ENCODE results near the gene TMEM51. TPM values are rescaled to one million over a fixed set of nuclear protein-coding genes. Genes with fewer than 3 reads are reported as not detected.

TMEM51 gene
- total and polyA plus RNA-seq, 4 donors: 1.3 to 8.8 (median 4.6) TPM

- no peak overlapping the region for H3K4me3 ChIP-seq (ENCODE audit: low read length in 2 of 2)
- H3K27me3 ChIP-seq (ENCODE audit: control insufficient read depth in 1 of 2, insufficient read depth in 2 of 2, low read length in 1 of 2): peaks cover 0 to 3% of the 10 kb centered on the region in 2 donors
- no peak for ATAC-seq (ENCODE audit: low FRiP score)
- intact Hi-C loops (cut with DNase I): no loop called here
- no peaks in the 10 kb centered on the region for H3K9me3 ChIP-seq (ENCODE audit: control insufficient read depth, low read length)
- no peaks in the 10 kb centered on the region for H3K36me3 ChIP-seq (ENCODE audit: control insufficient read depth in 1 of 2, insufficient read depth in 2 of 2, low read length in 1 of 2)
- DNase-seq: no peak
- no peak overlapping the region for H3K27ac ChIP-seq (ENCODE audit: low read depth in 1 of 2, low read length in 2 of 2)
- H3K4me1 ChIP-seq (ENCODE audit: control insufficient read depth in 1 of 2, insufficient read depth in 2 of 2, low read length in 2 of 2): no peaks in the 10 kb centered on the region
- WGBS, 2 donors: 94 to 98% methylated on average over 2 of the region's 2 CpGs
Observed at GRCh38 chr1:15262003-15262377, 108.4 kb downstream of the TMEM51 start.

- DNase-seq: no peak
- ATAC-seq (ENCODE audit: low FRiP score): no peak
- Histone ChIP-seq H3K36me3 (ENCODE audit: control insufficient read depth in 1 of 2, insufficient read depth in 2 of 2, low read length in 1 of 2) (no peaks in the 10 kb centered on the region), H3K4me3 (ENCODE audit: low read length in 2 of 2) (no peak overlapping the region), H3K27ac (ENCODE audit: low read depth in 1 of 2, low read length in 2 of 2) (no peak overlapping the region), H3K27me3 (ENCODE audit: control insufficient read depth in 1 of 2, insufficient read depth in 2 of 2, low read length in 1 of 2) (peaks cover 0 to 3% of the 10 kb centered on the region in 2 donors), H3K4me1 (ENCODE audit: control insufficient read depth in 1 of 2, insufficient read depth in 2 of 2, low read length in 2 of 2) (no peaks in the 10 kb centered on the region), H3K9me3 (ENCODE audit: control insufficient read depth, low read length) (no peaks in the 10 kb centered on the region)
- intact Hi-C loops (cut with DNase I): no loop called here
- 87 to 91% methylated on average over 5 of the region's 5 CpGs for WGBS, 2 donors
Observed at GRCh38 chr1:15262706-15263105, 109.2 kb downstream of the TMEM51 start.

- WGBS, 2 donors: 83 to 84% methylated on average over 2 of the region's 2 CpGs
- ATAC-seq (ENCODE audit: low FRiP score): no peak
- intact Hi-C loops (cut with DNase I): no loop called here
Observed at GRCh38 chr1:15264769-15265168, 111.2 kb downstream of the TMEM51 start.

More at GRCh38 chr1:15264769-15265168, 111.2 kb downstream of the TMEM51 start:
- Histone ChIP-seq H3K36me3 (ENCODE audit: control insufficient read depth in 1 of 2, insufficient read depth in 2 of 2, low read length in 1 of 2) (no peaks in the 10 kb centered on the region), H3K4me1 (ENCODE audit: control insufficient read depth in 1 of 2, insufficient read depth in 2 of 2, low read length in 2 of 2) (no peaks in the 10 kb centered on the region), H3K9me3 (ENCODE audit: control insufficient read depth, low read length) (no peaks in the 10 kb centered on the region), H3K27me3 (ENCODE audit: control insufficient read depth in 1 of 2, insufficient read depth in 2 of 2, low read length in 1 of 2) (peaks cover 0 to 3% of the 10 kb centered on the region in 2 donors), H3K4me3 (ENCODE audit: low read length in 2 of 2) (no peak overlapping the region), H3K27ac (ENCODE audit: low read depth in 1 of 2, low read length in 2 of 2) (no peak overlapping the region)
- no peak for DNase-seq

Other genes with a start within 250 kb of the TMEM51 start
- 1 to 10 TPM in 1 of 2 donors, under 1 TPM in 1; 0.32 to 2.7 TPM for gene FHAD1, start 93.5 kb downstream of the TMEM51 start, total RNA-seq
- gene FHAD1, start 93.5 kb downstream of the TMEM51 start, polyA plus RNA-seq: under 1 TPM in 1 of 2 donors, not detected in 1; 0.03 TPM